Rectal smooth muscle tissue (tissue), 1 donor: ENCODE results near the gene ORM1.

Source experiments
- H3K27ac ChIP-seq: one replicate; pipeline ENCODE4 v1.7.0; 2013; ENCODE audit warnings: low read depth, low read length, inconsistent platforms
- H3K27me3 ChIP-seq: one replicate; pipeline ENCODE4 v1.7.0; 2013; ENCODE audit warnings: low read length; ENCODE audit not compliant: control insufficient read depth, insufficient read depth
- H3K36me3 ChIP-seq: one replicate; pipeline ENCODE4 v1.7.0; 2013; ENCODE audit warnings: low read length; ENCODE audit not compliant: control insufficient read depth, insufficient read depth
- H3K4me1 ChIP-seq: one replicate; pipeline ENCODE4 v1.7.0; 2013; ENCODE audit warnings: low read length; ENCODE audit not compliant: control insufficient read depth, insufficient read depth
- H3K4me3 ChIP-seq: one replicate; pipeline ENCODE4 v1.7.0; 2013; ENCODE audit warnings: low read length
- H3K9ac ChIP-seq: one replicate; pipeline ENCODE4 v1.7.0; 2013; ENCODE audit warnings: low read length

ORM1 gene

GRCh38 chr9:114338187-114338586 is 15.3 kb downstream of the ORM1 start:
- H3K27me3 ChIP-seq, result no peaks in the 10 kb centered on the region
- H3K36me3 ChIP-seq, result peaks cover 43% of the 10 kb centered on the region
- no peak overlapping the region for H3K27ac ChIP-seq
- no peak overlapping the region for H3K4me3 ChIP-seq
- peaks cover 1% of the 10 kb centered on the region for H3K4me1 ChIP-seq
- H3K9ac ChIP-seq, result no peak overlapping the region

DNA sequence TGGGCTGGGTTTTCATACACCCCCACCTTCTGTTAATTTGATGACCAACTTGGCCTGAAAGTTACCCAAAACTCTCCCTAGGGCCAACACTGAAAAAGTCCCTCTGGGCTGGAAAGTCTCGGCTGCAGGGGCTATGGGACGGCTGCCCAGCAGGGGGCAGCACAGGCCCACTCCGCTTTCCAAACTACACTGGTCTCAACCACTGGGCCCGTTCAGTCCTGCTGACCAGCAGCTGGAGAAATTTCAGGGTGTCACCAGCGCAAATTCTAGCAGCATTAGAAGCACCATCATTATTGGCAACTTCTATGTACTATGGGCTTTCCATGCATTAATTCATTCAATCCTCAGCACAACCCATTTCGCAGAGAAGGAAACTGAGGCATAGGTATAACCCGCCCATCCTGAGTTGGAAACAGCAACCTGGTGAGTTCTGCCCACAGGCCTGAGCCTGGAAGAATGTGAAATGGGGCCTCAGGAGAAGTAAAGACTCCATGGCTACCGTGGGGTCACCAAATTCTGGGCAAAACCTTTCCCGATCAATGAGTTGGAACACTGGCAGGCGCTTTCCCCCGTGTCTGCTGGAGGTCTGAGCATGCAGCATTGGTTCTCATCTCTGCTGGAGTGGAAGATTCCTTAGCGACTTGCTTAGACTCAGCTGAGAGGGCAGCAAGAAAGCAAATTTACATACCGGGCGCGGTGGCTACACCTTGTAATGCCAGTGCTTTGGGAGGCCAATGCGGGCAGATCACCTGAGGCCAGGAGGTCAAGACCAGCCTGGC is 16.4 kb downstream of the ORM1 start:
- H3K4me3 ChIP-seq, result no peak overlapping the region
- no peaks in the 10 kb centered on the region for H3K27me3 ChIP-seq
- no peak overlapping the region for H3K9ac ChIP-seq
- peaks cover 48% of the 10 kb centered on the region for H3K36me3 ChIP-seq
- H3K27ac ChIP-seq, result no peak overlapping the region
- H3K4me1 ChIP-seq, result peaks cover 11% of the 10 kb centered on the region

GRCh38 chr9:114341152-114341830 is 18.4 kb downstream of the ORM1 start:
- H3K27me3 ChIP-seq, result no peaks in the 10 kb centered on the region
- H3K36me3 ChIP-seq, result peaks cover 54% of the 10 kb centered on the region
- peaks cover 16% of the 10 kb centered on the region for H3K4me1 ChIP-seq
- no peak overlapping the region for H3K4me3 ChIP-seq
- no peak overlapping the region for H3K27ac ChIP-seq
- no peak overlapping the region for H3K9ac ChIP-seq

DNA sequence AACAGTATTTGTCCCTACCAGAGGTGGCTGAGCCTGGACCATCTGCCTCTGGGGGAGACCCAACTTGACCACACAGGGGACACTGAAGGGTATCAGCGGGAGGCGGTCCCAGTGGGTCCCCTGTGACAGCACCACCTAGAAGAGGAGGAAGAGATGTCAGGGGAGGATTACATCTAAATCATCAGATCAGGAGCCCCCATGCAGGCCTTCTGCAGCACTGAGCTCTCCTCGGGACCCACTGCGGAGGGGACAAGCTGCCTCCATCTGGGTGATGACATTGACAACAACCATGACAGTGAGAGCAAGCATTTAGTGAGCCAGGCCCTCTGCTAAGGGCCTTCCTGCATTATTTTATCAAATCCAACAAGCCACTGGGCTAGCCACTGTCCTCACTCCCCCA is 19.1 kb downstream of the ORM1 start:
- Histone ChIP-seq H3K27ac (no peak overlapping the region), H3K4me3 (no peak overlapping the region), H3K36me3 (peaks cover 53% of the 10 kb centered on the region), H3K4me1 (peaks cover 16% of the 10 kb centered on the region), H3K9ac (no peak overlapping the region), H3K27me3 (no peaks in the 10 kb centered on the region)

- Histone ChIP-seq H3K4me1 (peaks cover 16% of the 10 kb centered on the region), H3K27me3 (no peaks in the 10 kb centered on the region), H3K36me3 (peaks cover 50% of the 10 kb centered on the region), H3K9ac (no peak overlapping the region), H3K4me3 (no peak overlapping the region), H3K27ac (peak overlapping the region; percentile 86)
These were observed 20.0 kb downstream of the ORM1 start for GRCh38 chr9:114342755-114343440.

DNA sequence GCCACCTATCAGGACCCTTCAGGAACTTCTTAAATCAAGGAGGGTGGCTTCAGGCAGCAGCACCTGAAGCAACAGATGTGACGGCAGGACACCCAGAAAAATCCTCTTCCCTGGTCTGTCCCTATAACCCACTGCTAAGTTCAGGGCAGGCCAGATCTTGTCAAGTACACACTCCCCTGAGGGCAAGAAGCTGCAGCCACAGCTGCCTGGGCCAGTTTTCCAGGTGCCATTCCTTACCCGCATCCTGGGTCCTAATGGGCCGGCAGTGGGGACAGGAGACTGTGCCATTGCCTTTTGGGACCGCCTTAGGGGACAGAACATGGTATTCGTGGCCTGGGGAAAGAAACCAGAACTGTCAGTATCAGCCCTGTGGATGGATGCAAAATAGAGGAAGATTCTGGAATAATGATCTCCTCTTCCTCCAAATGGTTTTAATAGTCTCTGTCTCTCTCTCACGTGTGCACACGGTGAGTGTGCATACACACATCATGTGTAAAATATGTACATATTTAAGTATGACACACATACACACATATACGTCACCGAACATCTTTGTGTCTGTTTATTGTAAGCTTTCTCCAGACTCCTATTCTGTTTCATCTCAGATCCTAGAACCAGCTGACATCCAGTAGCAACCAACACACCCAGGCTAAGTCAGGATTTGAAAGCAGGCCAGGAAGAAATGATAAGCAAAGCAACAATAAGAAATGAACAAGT is 20.7 kb downstream of the ORM1 start:
- H3K27ac ChIP-seq, result peak overlapping the region; percentile 86
- H3K4me1 ChIP-seq, result peaks cover 21% of the 10 kb centered on the region
- no peaks in the 10 kb centered on the region for H3K27me3 ChIP-seq
- peaks cover 48% of the 10 kb centered on the region for H3K36me3 ChIP-seq
- H3K9ac ChIP-seq, result no peak overlapping the region
- no peak overlapping the region for H3K4me3 ChIP-seq

- no peak overlapping the region for H3K4me3 ChIP-seq
- peaks cover 49% of the 10 kb centered on the region for H3K36me3 ChIP-seq
- no peak overlapping the region for H3K9ac ChIP-seq
- H3K27me3 ChIP-seq, result no peaks in the 10 kb centered on the region
- peaks cover 22% of the 10 kb centered on the region for H3K4me1 ChIP-seq
- H3K27ac ChIP-seq, result peak overlapping the region; percentile 86
These were observed 21.3 kb downstream of the ORM1 start for GRCh38 chr9:114344188-114344566.

DNA sequence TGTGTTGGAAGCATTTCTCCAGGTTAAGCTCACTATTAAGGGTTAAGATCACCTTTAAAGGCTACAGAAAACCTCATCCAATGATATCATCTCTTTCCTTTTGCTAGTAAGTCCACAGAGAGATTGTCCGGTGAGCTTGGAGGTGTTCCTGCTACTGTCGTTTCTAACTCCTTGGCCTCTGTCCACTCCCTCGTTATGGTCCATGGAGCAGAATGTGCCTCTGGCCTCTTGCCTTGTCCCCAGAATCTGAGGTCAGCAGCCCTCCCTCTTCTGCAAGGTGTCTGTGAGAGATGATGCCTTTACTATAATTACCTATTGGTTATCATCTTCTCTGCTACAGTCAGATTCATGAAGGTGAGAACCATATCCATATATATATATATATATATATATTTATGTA is 21.8 kb downstream of the ORM1 start:
- Histone ChIP-seq H3K27me3 (no peaks in the 10 kb centered on the region), H3K36me3 (peaks cover 54% of the 10 kb centered on the region), H3K9ac (no peak overlapping the region)

GRCh38 chr9:114345493-114346065 is 22.7 kb downstream of the ORM1 start:
- Histone ChIP-seq H3K27ac (no peak overlapping the region), H3K9ac (no peak overlapping the region), H3K4me3 (no peak overlapping the region), H3K4me1 (peaks cover 28% of the 10 kb centered on the region), H3K27me3 (no peaks in the 10 kb centered on the region), H3K36me3 (peaks cover 57% of the 10 kb centered on the region)

More for the DNA sequence above, 21.8 kb downstream of the ORM1 start:
- no peak overlapping the region for H3K4me3 ChIP-seq
- peak overlapping the region; percentile 86 for H3K27ac ChIP-seq
- peaks cover 27% of the 10 kb centered on the region for H3K4me1 ChIP-seq

- Histone ChIP-seq H3K4me3 (no peak overlapping the region), H3K36me3 (peaks cover 57% of the 10 kb centered on the region), H3K4me1 (peaks cover 28% of the 10 kb centered on the region), H3K27me3 (no peaks in the 10 kb centered on the region), H3K27ac (no peak overlapping the region), H3K9ac (no peak overlapping the region)
These were observed 23.2 kb downstream of the ORM1 start for GRCh38 chr9:114346146-114346545.

DNA sequence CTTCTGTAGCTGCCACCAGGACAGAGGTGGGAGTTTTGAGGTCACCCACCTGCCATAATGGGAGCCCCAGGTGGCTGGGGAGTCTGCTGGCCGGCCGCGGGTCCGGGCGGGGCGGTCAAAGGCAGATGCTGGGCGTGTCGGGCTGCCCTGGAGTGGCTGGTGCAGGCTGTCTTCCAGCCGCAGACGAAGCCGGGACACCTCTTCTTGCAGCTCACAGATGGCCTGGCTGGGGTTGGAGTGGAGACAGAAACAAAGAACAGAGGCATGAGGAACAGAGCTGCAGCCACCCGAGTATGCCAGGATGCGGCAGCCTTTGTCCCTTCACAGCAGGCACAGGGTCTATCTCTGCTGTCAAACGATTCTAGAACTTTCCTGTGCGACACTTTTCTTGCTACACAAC is 24.8 kb downstream of the ORM1 start:
- Histone ChIP-seq H3K27ac (no peak overlapping the region), H3K27me3 (no peaks in the 10 kb centered on the region)

More for the DNA sequence above, 24.8 kb downstream of the ORM1 start:
- no peak overlapping the region for H3K4me3 ChIP-seq
- H3K36me3 ChIP-seq, result peaks cover 48% of the 10 kb centered on the region
- H3K9ac ChIP-seq, result no peak overlapping the region
- H3K4me1 ChIP-seq, result peaks cover 28% of the 10 kb centered on the region
